A549 (cell line): ENCODE data around the gene M6PR. TPM values are rescaled to one million over a fixed set of nuclear protein-coding genes. Genes with fewer than 3 reads are reported as not detected.

Source experiments
- ATAC-seq, 2 experiments: fragments of 200-7000 bp in 1 of 2; fragments of >200 bp in 1 of 2; cut with Nextera tagmentation in 1 of 2; cut with Tn5 transposase in 1 of 2; 3 replicates each; pipeline versions ENCODE4 v1.8.0 to v1.9.1; 2018 to 2020; ENCODE audit warnings: mild to moderate bottlenecking in 1 of 2, moderate library complexity in 1 of 2
- CTCF ChIA-PET: fragments of 300-600 bp; sonication (Branson Sonifier 250); formaldehyde crosslinking; extraction: SDS; loops from one replicate; lab custom pipeline; 2021; ENCODE audit warnings: antibody characterized with exemption, inconsistent platforms; lab: Yijun Ruan, JAX
- POLR2A ChIA-PET: fragments of 350-600 bp; formaldehyde crosslinking; extraction: SDS; loops from one replicate; lab custom pipeline; 2021; ENCODE audit warnings: antibody characterized with exemption, inconsistent platforms; lab: Yijun Ruan, JAX
- DNase-seq, 2 experiments: peaks; one replicate each; pipeline versions ENCODE4 v3.0.0 to v3.0.0-alpha.2; 2011 to 2016; ENCODE audit warnings: low read depth in 1 of 2, low spot score in 1 of 2
- FAIRE-seq: peaks from 2 replicates; lab custom pipeline; 2011; peaks lifted over from hg19 to GRCh38; lab: Jason Lieb, UNC
- H3K27ac ChIP-seq, 2 experiments: fragments of >200 bp; sonication (Bioruptor Twin); formaldehyde crosslinking; 3 replicates each; pipeline ENCODE4 v1.5.1; 2016 to 2017
- H3K4me1 ChIP-seq: fragments of >200 bp; sonication (Bioruptor Twin); formaldehyde crosslinking; 3 replicates; pipeline ENCODE4 v1.6.1; 2016
- H3K4me2 ChIP-seq: fragments of >200 bp; sonication (Bioruptor Twin); formaldehyde crosslinking; 3 replicates; pipeline ENCODE4 v1.6.1; 2016
- H3K4me3 ChIP-seq: fragments of >200 bp; sonication (Bioruptor Twin); formaldehyde crosslinking; 3 replicates; pipeline ENCODE4 v1.5.1; 2016
- H3K9me3 ChIP-seq: fragments of >200 bp; sonication (Bioruptor Twin); formaldehyde crosslinking; 3 replicates; pipeline ENCODE4 v1.6.1; 2016
- CBX8 ChIP-seq: fragments of 200-600 bp; sonication (generic); IDR thresholded peaks from 2 replicates; pipeline ENCODE4 v1.6.1; 2016
- CHD4 ChIP-seq: fragments of 200-600 bp; sonication (generic); IDR thresholded peaks from 2 replicates; pipeline ENCODE4 v1.6.1; 2016; ENCODE audit warnings: antibody characterized with exemption, mild to moderate bottlenecking, borderline replicate concordance
- EHF ChIP-seq: fragments of 250-450 bp; sonication (Bioruptor Pico); IDR thresholded peaks from 2 replicates; pipeline ENCODE4 v1.5.0; 2020; ENCODE audit warnings: mild to moderate bottlenecking
- EHMT2 ChIP-seq: fragments of 200-600 bp; sonication (generic); IDR thresholded peaks from 2 replicates; pipeline ENCODE4 v1.6.1; 2016; ENCODE audit warnings: antibody characterized with exemption, low read depth, mild to moderate bottlenecking, moderate library complexity
- HEYL ChIP-seq: fragments of 250-450 bp; sonication (Bioruptor Pico); IDR thresholded peaks from 2 replicates; pipeline ENCODE4 v1.8.0; 2021; ENCODE audit warnings: mild to moderate bottlenecking, moderate library complexity
- HOXB13 ChIP-seq: fragments of 250-450 bp; sonication (Bioruptor Pico); IDR thresholded peaks from 2 replicates; pipeline ENCODE4 v1.5.0; 2020; ENCODE audit warnings: low read depth, mild to moderate bottlenecking, moderate library complexity
- KDM5A ChIP-seq: fragments of 200-600 bp; sonication (generic); IDR thresholded peaks from 2 replicates; pipeline ENCODE4 v1.6.1; 2016; ENCODE audit warnings: antibody characterized with exemption, mild to moderate bottlenecking
- MAFK ChIP-seq: fragments of 450-650 bp; IDR thresholded peaks from 2 replicates; pipeline ENCODE4 v1.6.1; 2014; ENCODE audit not compliant: partially characterized antibody
- MYC ChIP-seq: IDR thresholded peaks from 2 replicates; pipeline ENCODE4 v1.6.1; 2012; ENCODE audit warnings: mild to moderate bottlenecking, inconsistent platforms, low read length, improper control_type of control experiment, borderline replicate concordance
- NFE2L2 ChIP-seq: fragments of 150-350 bp; conservative IDR thresholded peaks from 2 replicates; pipeline ENCODE4 v1.6.1; 2014; ENCODE audit warnings: low read length
- NPAS2 ChIP-seq: fragments of 250-450 bp; sonication (Bioruptor Pico); IDR thresholded peaks from 2 replicates; pipeline ENCODE4 v1.8.0; 2022; ENCODE audit warnings: mild to moderate bottlenecking, moderate library complexity, borderline replicate concordance
- PHF8 ChIP-seq: fragments of 200-600 bp; sonication (generic); IDR thresholded peaks from 2 replicates; pipeline ENCODE4 v1.6.1; 2016; ENCODE audit warnings: low read depth, mild to moderate bottlenecking, antibody characterized with exemption, moderate library complexity, borderline replicate concordance
- POLR2AphosphoS2 ChIP-seq: conservative IDR thresholded peaks from 2 replicates; pipeline ENCODE4 v1.6.1; 2012; ENCODE audit warnings: low read length, improper control_type of control experiment, inconsistent platforms
- RAD21 ChIP-seq, 2 experiments: fragments of >200 bp in 1 of 2; sonication (Bioruptor Twin) in 1 of 2; formaldehyde crosslinking in 1 of 2; IDR thresholded peaks in 1 of 2; conservative IDR thresholded peaks in 1 of 2; 2 replicates in 1 of 2; 3 replicates in 1 of 2; pipeline ENCODE4 v1.6.1; 2012 to 2018; ENCODE audit warnings: inconsistent platforms in 1 of 2
- SREBF2 ChIP-seq: fragments of 450-650 bp; IDR thresholded peaks from 2 replicates; pipeline ENCODE4 v1.6.1; 2014; ENCODE audit warnings: mild to moderate bottlenecking, moderate library complexity
- TFCP2L1 ChIP-seq: fragments of 250-450 bp; sonication (Bioruptor Pico); IDR thresholded peaks from 2 replicates; pipeline ENCODE4 v1.5.0; 2021; ENCODE audit warnings: mild to moderate bottlenecking
- TP53 ChIP-seq: fragments of 250-450 bp; sonication (Bioruptor Pico); IDR thresholded peaks from 2 replicates; pipeline ENCODE4 v1.5.0; 2021; ENCODE audit warnings: mild to moderate bottlenecking, moderate library complexity
- ZSCAN20 ChIP-seq: fragments of 250-450 bp; sonication (Bioruptor Pico); IDR thresholded peaks from 2 replicates; pipeline ENCODE4 v1.8.0; 2022; ENCODE audit warnings: mild to moderate bottlenecking, moderate library complexity
- WGBS: methylation state at CpG from one replicate; pipeline ENCODE4 v1.1.6; 2017; ENCODE audit errors: missing lambda C conversion rate; 5-methylcytosine and 5-hydroxymethylcytosine counted together
- polyA plus RNA-seq, 4 experiments: library from polyadenylated mRNA; depleted of rRNA in 3 of 4; stranded (reverse); fragments of >200 nt; fragmentation: RNase III in 1 of 4; extraction: RNeasy Plus Mini Kit Qiagen cat#74134 plus additional on column Dnase treatment in 1 of 4; gene quantifications; 2 replicates in 3 of 4; 3 replicates in 1 of 4; pipeline ENCODE4 v1.2.3, GENCODE V29; 2011 to 2017
- TF ChIP-seq, protein P1 (sequence below): fragments of 200-600 bp; sonication (generic); IDR thresholded peaks from 2 replicates; pipeline ENCODE4 v1.6.1; 2016; ENCODE audit warnings: antibody characterized with exemption, mild to moderate bottlenecking, moderate library complexity

The M6PR gene
- polyA plus RNA-seq, 2 of the 4 experiments (the other 2 are of a cell fraction), result 162 to 187 TPM

DNA sequence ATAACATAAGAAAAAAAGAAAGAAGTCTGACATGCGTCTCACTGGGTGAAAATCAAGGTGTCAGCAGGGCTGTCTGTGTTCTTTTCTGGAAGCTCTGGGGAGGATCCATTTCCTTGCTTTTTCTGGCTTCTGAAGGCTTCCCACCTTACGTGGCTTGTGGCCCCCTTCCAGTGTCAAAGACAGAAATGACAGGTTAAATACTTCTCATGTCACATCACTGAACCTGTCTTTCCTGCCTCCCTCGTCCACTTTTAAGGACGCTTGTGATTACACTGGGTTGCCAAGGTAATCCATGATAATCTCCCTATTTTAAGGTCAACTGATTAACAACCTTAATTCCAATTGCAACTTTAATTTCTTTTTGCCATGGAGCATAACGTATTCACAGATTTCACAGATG is 39.7 kb downstream of the M6PR start:
- no peak for DNase-seq
- ChIA-PET POLR2A (no interaction called here), CTCF (interaction anchor here (0.6 to 4.1 kb wide), 2 partner anchors 19 to 40 kb away, joined by 3 to 22 read pairs; partner anchors contain the start of gene M6PR)
- no peak for FAIRE-seq
- Histone ChIP-seq H3K4me2 (no peak overlapping the region), H3K9me3 (no peaks in the 10 kb centered on the region), H3K4me3 (no peak overlapping the region), H3K27ac (no peak overlapping the region), H3K4me1 (peaks cover 10% of the 10 kb centered on the region; the same call in 2 of the 3 replicates)
- TF ChIP-seq HOXB13 (CRISPR knock-in tag), result no peak
- TF ChIP-seq TFCP2L1 (CRISPR knock-in tag), result no peak
- TF ChIP-seq POLR2AphosphoS2, result no peak
- no peak for TF ChIP-seq KDM5A
- TF ChIP-seq NFE2L2, result no peak
- TF ChIP-seq PHF8, result no peak
- no peak for TF ChIP-seq HEYL (CRISPR knock-in tag)
- TF ChIP-seq CHD4, result no peak
- ATAC-seq, result no peak
- 59% methylated on average over 5 of the region's 5 CpGs for WGBS

DNA sequence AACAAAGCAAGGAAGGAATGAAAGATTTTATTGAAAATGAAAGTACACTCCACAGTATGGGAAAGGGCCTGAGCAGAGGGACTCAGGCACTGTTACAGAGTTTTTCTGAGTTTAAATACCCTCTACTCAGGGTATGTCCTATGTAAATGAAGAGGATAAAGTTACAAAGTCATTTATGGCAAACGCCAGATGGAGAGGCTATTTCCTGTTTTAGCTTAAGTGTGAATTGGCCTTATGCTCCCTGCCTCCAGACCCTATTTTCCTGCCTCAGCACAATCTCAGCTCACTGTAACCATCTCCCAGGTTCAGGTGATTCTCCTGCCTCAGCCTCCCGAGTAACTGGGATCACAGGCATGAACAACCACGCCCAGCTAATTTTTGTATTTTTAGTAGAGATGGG is 41.9 kb downstream of the M6PR start:
- CTCF ChIA-PET, result interaction anchor here (4.1 kb wide), 1 partner anchor 17 kb away, joined by 22 read pairs; no protein-coding TSS in a partner anchor
- Histone ChIP-seq H3K9me3 (no peaks in the 10 kb centered on the region), H3K4me3 (no peak overlapping the region), H3K4me2 (no peak overlapping the region), H3K27ac (no peak overlapping the region), H3K4me1 (no peaks in the 10 kb centered on the region)
- WGBS, result 67% methylated on average over 3 of the region's 3 CpGs
- no peak for DNase-seq
- no peak for FAIRE-seq
- POLR2A ChIA-PET, result no interaction called here
- no peak for TF ChIP-seq CBX8
- no peak for TF ChIP-seq SREBF2
- no peak for TF ChIP-seq RAD21 (conservative IDR thresholded peaks at IDR 0.05 in 1 of 2, IDR thresholded peaks at IDR 0.05 in 1 of 2)
- no peak for TF ChIP-seq MAFK
- TF ChIP-seq TP53 (CRISPR knock-in tag), result no peak
- TF ChIP-seq HEYL (CRISPR knock-in tag), result no peak
- TF ChIP-seq NPAS2 (CRISPR knock-in tag), result no peak
- no peak for TF ChIP-seq CHD4
- TF ChIP-seq EHMT2, result no peak
- no peak for TF ChIP-seq MYC
- TF ChIP-seq ZSCAN20, result no peak
- no peak for TF ChIP-seq EHF (CRISPR knock-in tag)
- TF ChIP-seq, protein P1, sequence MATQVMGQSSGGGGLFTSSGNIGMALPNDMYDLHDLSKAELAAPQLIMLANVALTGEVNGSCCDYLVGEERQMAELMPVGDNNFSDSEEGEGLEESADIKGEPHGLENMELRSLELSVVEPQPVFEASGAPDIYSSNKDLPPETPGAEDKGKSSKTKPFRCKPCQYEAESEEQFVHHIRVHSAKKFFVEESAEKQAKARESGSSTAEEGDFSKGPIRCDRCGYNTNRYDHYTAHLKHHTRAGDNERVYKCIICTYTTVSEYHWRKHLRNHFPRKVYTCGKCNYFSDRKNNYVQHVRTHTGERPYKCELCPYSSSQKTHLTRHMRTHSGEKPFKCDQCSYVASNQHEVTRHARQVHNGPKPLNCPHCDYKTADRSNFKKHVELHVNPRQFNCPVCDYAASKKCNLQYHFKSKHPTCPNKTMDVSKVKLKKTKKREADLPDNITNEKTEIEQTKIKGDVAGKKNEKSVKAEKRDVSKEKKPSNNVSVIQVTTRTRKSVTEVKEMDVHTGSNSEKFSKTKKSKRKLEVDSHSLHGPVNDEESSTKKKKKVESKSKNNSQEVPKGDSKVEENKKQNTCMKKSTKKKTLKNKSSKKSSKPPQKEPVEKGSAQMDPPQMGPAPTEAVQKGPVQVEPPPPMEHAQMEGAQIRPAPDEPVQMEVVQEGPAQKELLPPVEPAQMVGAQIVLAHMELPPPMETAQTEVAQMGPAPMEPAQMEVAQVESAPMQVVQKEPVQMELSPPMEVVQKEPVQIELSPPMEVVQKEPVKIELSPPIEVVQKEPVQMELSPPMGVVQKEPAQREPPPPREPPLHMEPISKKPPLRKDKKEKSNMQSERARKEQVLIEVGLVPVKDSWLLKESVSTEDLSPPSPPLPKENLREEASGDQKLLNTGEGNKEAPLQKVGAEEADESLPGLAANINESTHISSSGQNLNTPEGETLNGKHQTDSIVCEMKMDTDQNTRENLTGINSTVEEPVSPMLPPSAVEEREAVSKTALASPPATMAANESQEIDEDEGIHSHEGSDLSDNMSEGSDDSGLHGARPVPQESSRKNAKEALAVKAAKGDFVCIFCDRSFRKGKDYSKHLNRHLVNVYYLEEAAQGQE, result no peak
- ATAC-seq, result no peak
